ENCODE results near the gene CNTLN. TPM values are rescaled to one million over a fixed set of nuclear protein-coding genes. Genes with fewer than 3 reads are reported as not detected.

CNTLN gene
- total and polyA plus RNA-seq, 2 experiments from 2014 or later = 17.7 to 21.8 TPM

DNA sequence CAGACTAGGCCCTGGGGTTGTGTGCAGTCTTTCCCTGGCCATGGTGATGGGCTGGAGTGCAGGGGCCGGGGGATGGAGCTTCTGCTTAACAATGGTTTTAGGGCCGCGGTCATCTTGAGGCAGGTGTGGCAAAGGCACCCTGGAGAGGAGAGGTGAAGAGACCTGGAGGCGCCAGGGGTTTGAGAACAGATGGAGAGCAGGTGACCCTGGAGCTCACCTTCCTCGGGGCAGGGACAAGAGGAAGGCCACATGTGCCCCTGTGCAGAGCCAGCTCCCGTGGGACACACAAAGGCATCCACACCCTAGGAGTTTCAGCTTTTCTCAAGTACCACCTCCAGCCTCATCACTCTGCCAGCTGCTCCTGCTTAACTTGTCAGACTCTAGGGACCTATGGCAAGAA is 397.6 kb downstream of the CNTLN start (continued):
- TF ChIP-seq, protein P1, sequence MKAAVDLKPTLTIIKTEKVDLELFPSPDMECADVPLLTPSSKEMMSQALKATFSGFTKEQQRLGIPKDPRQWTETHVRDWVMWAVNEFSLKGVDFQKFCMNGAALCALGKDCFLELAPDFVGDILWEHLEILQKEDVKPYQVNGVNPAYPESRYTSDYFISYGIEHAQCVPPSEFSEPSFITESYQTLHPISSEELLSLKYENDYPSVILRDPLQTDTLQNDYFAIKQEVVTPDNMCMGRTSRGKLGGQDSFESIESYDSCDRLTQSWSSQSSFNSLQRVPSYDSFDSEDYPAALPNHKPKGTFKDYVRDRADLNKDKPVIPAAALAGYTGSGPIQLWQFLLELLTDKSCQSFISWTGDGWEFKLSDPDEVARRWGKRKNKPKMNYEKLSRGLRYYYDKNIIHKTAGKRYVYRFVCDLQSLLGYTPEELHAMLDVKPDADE (IDR thresholded peaks at IDR 0.05) = no peak
- TF ChIP-seq JUNB (IDR thresholded peaks at IDR 0.05; ENCODE audit: unreplicated experiment) = no peak
- TF ChIP-seq ZNF114 (CRISPR knock-in tag; IDR thresholded peaks at IDR 0.05) = no peak

DNA sequence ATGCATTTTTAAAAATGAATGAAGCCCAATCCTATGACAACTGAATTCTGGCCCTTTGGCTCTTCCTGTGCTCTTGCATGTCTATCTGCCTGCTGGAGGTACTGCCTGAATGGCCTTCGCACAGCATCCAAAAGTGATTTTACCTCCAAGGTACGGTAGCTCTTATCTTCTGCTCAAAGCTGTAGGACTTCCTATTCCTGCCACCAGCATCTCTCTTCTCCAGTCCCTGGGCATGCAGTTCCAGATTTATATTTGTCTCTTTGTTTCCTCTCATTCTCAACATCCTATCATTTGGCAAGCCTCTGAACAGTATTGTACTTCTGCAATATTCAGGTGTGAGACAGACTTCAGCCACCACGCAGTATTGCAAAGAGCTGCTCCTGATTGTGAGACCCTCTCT is 400.3 kb downstream of the CNTLN start:
- no peak overlapping the region for H3K27ac ChIP-seq (ENCODE audit: low read depth)
- peaks cover 21% of the 10 kb centered on the region for H3K9me3 Mint-ChIP-seq
- no peak overlapping the region for H3K4me2 ChIP-seq
- peaks cover 16% of the 10 kb centered on the region; the same call in 2 of the 3 replicates for H3K36me3 Mint-ChIP-seq (ENCODE audit: low read depth)
- H3K27me3 ChIP-seq (ENCODE audit: insufficient read depth) = no peaks in the 10 kb centered on the region
- H3K4me3 Mint-ChIP-seq = no peak overlapping the region
- TF ChIP-seq, protein P2, sequence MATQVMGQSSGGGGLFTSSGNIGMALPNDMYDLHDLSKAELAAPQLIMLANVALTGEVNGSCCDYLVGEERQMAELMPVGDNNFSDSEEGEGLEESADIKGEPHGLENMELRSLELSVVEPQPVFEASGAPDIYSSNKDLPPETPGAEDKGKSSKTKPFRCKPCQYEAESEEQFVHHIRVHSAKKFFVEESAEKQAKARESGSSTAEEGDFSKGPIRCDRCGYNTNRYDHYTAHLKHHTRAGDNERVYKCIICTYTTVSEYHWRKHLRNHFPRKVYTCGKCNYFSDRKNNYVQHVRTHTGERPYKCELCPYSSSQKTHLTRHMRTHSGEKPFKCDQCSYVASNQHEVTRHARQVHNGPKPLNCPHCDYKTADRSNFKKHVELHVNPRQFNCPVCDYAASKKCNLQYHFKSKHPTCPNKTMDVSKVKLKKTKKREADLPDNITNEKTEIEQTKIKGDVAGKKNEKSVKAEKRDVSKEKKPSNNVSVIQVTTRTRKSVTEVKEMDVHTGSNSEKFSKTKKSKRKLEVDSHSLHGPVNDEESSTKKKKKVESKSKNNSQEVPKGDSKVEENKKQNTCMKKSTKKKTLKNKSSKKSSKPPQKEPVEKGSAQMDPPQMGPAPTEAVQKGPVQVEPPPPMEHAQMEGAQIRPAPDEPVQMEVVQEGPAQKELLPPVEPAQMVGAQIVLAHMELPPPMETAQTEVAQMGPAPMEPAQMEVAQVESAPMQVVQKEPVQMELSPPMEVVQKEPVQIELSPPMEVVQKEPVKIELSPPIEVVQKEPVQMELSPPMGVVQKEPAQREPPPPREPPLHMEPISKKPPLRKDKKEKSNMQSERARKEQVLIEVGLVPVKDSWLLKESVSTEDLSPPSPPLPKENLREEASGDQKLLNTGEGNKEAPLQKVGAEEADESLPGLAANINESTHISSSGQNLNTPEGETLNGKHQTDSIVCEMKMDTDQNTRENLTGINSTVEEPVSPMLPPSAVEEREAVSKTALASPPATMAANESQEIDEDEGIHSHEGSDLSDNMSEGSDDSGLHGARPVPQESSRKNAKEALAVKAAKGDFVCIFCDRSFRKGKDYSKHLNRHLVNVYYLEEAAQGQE (IDR thresholded peaks at IDR 0.05; ENCODE audit: unreplicated experiment) = no peak
- TF ChIP-seq EZH2phosphoT487 (IDR thresholded peaks at IDR 0.05; ENCODE audit: unreplicated experiment) = no peak
- H3K36me3 ChIP-seq (ENCODE audit: insufficient read depth) = no peaks in the 10 kb centered on the region
- H3K27me3 Mint-ChIP-seq (ENCODE audit: insufficient read depth, low read depth, poor library complexity) = peaks cover 4% of the 10 kb centered on the region
- H3K4me1 Mint-ChIP-seq = peaks cover 6% of the 10 kb centered on the region; the same call in 2 of the 3 replicates
- ATAC-seq (no peak), DNase-seq (ENCODE audit: low spot score) (no peak)
- H3K4me3 ChIP-seq = no peak overlapping the region
- H3K27ac Mint-ChIP-seq = no peak overlapping the region
- no peaks in the 10 kb centered on the region for H3K79me2 ChIP-seq (replicated peaks; ENCODE audit: insufficient read depth)
- 0 out of 2 replicates have a peak, but pooled peaks cover 5% of the 10 kb centered on the region for H3K9me2 ChIP-seq (ENCODE audit: insufficient read depth)
- H3F3A ChIP-seq (replicated peaks; ENCODE audit: low read depth) = no peaks in the 10 kb centered on the region
- H4K20me1 ChIP-seq (replicated peaks; ENCODE audit: insufficient read depth) = no peaks in the 10 kb centered on the region
- no peak overlapping the region for H2AFZ ChIP-seq
- H3K4me1 ChIP-seq (ENCODE audit: insufficient read depth) = peaks cover 6% of the 10 kb centered on the region; the same call in 1 of the 2 replicates

DNA sequence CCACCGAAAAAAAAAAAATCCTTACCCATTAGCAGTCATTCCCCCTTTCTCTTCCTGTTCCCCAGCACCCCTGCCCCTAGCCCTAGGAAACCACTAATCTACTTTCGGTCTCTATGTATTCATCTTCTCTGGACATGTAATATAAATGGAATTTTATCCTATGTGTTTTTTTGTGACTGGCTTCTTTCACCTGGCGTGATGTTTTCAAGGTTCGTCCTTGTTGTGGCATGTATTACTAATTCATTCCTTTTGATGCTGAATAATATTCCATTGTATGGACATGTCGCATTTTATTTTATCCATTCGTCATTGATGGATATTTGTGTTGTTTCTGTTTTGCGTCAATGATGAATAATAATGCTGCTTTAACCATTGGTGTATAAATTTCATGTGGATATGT is 401.2 kb downstream of the CNTLN start:
- peaks cover 6% of the 10 kb centered on the region; the same call in 2 of the 3 replicates for H3K4me1 Mint-ChIP-seq
- peaks cover 20% of the 10 kb centered on the region; the same call in 2 of the 3 replicates for H3K36me3 Mint-ChIP-seq (ENCODE audit: low read depth)
- DNase-seq (ENCODE audit: low spot score) = no peak
- H3K4me3 Mint-ChIP-seq = no peak overlapping the region
- H3K9me3 Mint-ChIP-seq = peaks cover 29% of the 10 kb centered on the region
- Histone ChIP-seq H3K4me1 (ENCODE audit: insufficient read depth) (peaks cover 6% of the 10 kb centered on the region; the same call in 1 of the 2 replicates), H3K27me3 (ENCODE audit: insufficient read depth) (no peaks in the 10 kb centered on the region), H3K27ac (ENCODE audit: low read depth) (no peak overlapping the region), H3K4me2 (0 out of 2 replicates have a peak overlapping the region, but pooled peaks have one; percentile 15), H3F3A (replicated peaks; ENCODE audit: low read depth) (no peaks in the 10 kb centered on the region), H2AFZ (no peak overlapping the region), H3K36me3 (ENCODE audit: insufficient read depth) (no peaks in the 10 kb centered on the region), H3K9me2 (ENCODE audit: insufficient read depth) (0 out of 2 replicates have a peak, but pooled peaks cover 5% of the 10 kb centered on the region), H4K20me1 (replicated peaks; ENCODE audit: insufficient read depth) (no peaks in the 10 kb centered on the region), H3K79me2 (replicated peaks; ENCODE audit: insufficient read depth) (no peaks in the 10 kb centered on the region), H3K4me3 (no peak overlapping the region)
- peaks cover 4% of the 10 kb centered on the region for H3K27me3 Mint-ChIP-seq (ENCODE audit: insufficient read depth, low read depth, poor library complexity)
- no peak overlapping the region for H3K27ac Mint-ChIP-seq
- ATAC-seq = no peak
- TF ChIP-seq ZNF331 (CRISPR knock-in tag; IDR thresholded peaks at IDR 0.05; ENCODE audit: low read depth) (no peak), EZH2 (IDR thresholded peaks at IDR 0.05; ENCODE audit: low read depth, unreplicated experiment) (no peak)
- TF ChIP-seq, protein P3, sequence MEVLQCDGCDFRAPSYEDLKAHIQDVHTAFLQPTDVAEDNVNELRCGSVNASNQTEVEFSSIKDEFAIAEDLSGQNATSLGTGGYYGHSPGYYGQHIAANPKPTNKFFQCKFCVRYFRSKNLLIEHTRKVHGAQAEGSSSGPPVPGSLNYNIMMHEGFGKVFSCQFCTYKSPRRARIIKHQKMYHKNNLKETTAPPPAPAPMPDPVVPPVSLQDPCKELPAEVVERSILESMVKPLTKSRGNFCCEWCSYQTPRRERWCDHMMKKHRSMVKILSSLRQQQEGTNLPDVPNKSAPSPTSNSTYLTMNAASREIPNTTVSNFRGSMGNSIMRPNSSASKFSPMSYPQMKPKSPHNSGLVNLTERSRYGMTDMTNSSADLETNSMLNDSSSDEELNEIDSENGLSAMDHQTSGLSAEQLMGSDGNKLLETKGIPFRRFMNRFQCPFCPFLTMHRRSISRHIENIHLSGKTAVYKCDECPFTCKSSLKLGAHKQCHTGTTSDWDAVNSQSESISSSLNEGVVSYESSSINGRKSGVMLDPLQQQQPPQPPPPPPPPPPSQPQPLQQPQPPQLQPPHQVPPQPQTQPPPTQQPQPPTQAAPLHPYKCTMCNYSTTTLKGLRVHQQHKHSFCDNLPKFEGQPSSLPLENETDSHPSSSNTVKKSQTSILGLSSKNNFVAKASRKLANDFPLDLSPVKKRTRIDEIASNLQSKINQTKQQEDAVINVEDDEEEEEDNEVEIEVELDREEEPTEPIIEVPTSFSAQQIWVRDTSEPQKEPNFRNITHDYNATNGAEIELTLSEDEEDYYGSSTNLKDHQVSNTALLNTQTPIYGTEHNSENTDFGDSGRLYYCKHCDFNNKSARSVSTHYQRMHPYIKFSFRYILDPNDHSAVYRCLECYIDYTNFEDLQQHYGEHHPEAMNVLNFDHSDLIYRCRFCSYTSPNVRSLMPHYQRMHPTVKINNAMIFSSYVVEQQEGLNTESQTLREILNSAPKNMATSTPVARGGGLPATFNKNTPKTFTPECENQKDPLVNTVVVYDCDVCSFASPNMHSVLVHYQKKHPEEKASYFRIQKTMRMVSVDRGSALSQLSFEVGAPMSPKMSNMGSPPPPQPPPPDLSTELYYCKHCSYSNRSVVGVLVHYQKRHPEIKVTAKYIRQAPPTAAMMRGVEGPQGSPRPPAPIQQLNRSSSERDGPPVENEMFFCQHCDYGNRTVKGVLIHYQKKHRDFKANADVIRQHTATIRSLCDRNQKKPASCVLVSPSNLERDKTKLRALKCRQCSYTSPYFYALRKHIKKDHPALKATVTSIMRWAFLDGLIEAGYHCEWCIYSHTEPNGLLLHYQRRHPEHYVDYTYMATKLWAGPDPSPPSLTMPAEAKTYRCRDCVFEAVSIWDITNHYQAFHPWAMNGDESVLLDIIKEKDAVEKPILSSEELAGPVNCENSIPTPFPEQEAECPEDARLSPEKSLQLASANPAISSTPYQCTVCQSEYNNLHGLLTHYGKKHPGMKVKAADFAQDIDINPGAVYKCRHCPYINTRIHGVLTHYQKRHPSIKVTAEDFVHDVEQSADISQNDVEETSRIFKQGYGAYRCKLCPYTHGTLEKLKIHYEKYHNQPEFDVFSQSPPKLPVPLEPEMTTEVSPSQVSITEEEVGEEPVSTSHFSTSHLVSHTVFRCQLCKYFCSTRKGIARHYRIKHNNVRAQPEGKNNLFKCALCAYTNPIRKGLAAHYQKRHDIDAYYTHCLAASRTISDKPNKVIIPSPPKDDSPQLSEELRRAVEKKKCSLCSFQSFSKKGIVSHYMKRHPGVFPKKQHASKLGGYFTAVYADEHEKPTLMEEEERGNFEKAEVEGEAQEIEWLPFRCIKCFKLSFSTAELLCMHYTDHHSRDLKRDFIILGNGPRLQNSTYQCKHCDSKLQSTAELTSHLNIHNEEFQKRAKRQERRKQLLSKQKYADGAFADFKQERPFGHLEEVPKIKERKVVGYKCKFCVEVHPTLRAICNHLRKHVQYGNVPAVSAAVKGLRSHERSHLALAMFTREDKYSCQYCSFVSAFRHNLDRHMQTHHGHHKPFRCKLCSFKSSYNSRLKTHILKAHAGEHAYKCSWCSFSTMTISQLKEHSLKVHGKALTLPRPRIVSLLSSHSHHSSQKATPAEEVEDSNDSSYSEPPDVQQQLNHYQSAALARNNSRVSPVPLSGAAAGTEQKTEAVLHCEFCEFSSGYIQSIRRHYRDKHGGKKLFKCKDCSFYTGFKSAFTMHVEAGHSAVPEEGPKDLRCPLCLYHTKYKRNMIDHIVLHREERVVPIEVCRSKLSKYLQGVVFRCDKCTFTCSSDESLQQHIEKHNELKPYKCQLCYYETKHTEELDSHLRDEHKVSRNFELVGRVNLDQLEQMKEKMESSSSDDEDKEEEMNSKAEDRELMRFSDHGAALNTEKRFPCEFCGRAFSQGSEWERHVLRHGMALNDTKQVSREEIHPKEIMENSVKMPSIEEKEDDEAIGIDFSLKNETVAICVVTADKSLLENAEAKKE (CRISPR knock-in tag; IDR thresholded peaks at IDR 0.05) = no peak
